ENCODE measurements around the gene DOK1. TPM values are rescaled to one million over a fixed set of nuclear protein-coding genes. Genes with fewer than 3 reads are reported as not detected.
A peak's percentile ranks its signal among the peaks of the same experiment; 100 is the strongest.

DOK1 gene
- total RNA-seq, 1 donor from 2014 or later, result 19.3 TPM

- Mint-ChIP-seq H3K4me3 (ENCODE audit: unreplicated experiment) (no peak overlapping the region), H3K27me3 (ENCODE audit: low read depth, unreplicated experiment) (peaks cover 68% of the 10 kb centered on the region), H3K36me3 (ENCODE audit: low read depth, unreplicated experiment) (no peaks in the 10 kb centered on the region), H3K4me1 (ENCODE audit: low read depth, unreplicated experiment) (peaks cover 3% of the 10 kb centered on the region), H3K27ac (ENCODE audit: unreplicated experiment) (peak overlapping the region; percentile 66), H3K9me3 (ENCODE audit: unreplicated experiment) (peaks cover 8% of the 10 kb centered on the region)
- FAIRE-seq, result no peak
- H3K9ac ChIP-seq (ENCODE audit: low read length), result no peak overlapping the region
- H3K79me2 ChIP-seq (ENCODE audit: insufficient read depth, low read length), result no peaks in the 10 kb centered on the region
- TF ChIP-seq EZH2 (IDR thresholded peaks at IDR 0.05; ENCODE audit: insufficient read depth, low read length) (no peak), CTCF (IDR thresholded peaks at IDR 0.05; ENCODE audit: insufficient read depth, low read depth, low read length) (no peak)
- H2AFZ ChIP-seq (ENCODE audit: low read depth, low read length), result no peak overlapping the region
- no peak for DNase-seq (ENCODE audit: low read depth)
- no peak overlapping the region for H3K4me2 ChIP-seq (ENCODE audit: low read length)
- peaks cover 15% of the 10 kb centered on the region for H3K4me1 ChIP-seq (ENCODE audit: insufficient read depth, low read length)
- H4K20me1 ChIP-seq (ENCODE audit: insufficient read depth, low read length), result peaks cover 6% of the 10 kb centered on the region
- no peak overlapping the region for H3K4me3 ChIP-seq (ENCODE audit: insufficient read depth, low read depth, low read length)
- no peaks in the 10 kb centered on the region for H3K36me3 ChIP-seq (ENCODE audit: insufficient read depth, low read length)
- H3K27ac ChIP-seq (ENCODE audit: low read depth, low read length), result no peak overlapping the region
- peaks cover 73% of the 10 kb centered on the region for H3K27me3 ChIP-seq (ENCODE audit: insufficient read depth, low read length)
- no peaks in the 10 kb centered on the region for H3K9me3 ChIP-seq (ENCODE audit: insufficient read depth, low read depth, low read length)
Observed at GRCh38 chr2:74512744-74513604, 41.5 kb upstream of the DOK1 start.

- Histone ChIP-seq H3K79me2 (ENCODE audit: insufficient read depth, low read length) (no peaks in the 10 kb centered on the region), H3K36me3 (ENCODE audit: insufficient read depth, low read length) (no peaks in the 10 kb centered on the region), H2AFZ (ENCODE audit: low read depth, low read length) (no peak overlapping the region), H3K27me3 (ENCODE audit: insufficient read depth, low read length) (peaks cover 81% of the 10 kb centered on the region), H3K9ac (ENCODE audit: low read length) (no peak overlapping the region), H4K20me1 (ENCODE audit: insufficient read depth, low read length) (peaks cover 6% of the 10 kb centered on the region), H3K9me3 (ENCODE audit: insufficient read depth, low read depth, low read length) (no peaks in the 10 kb centered on the region), H3K4me2 (ENCODE audit: low read length) (no peak overlapping the region), H3K27ac (ENCODE audit: low read depth, low read length) (no peak overlapping the region), H3K4me1 (ENCODE audit: insufficient read depth, low read length) (peaks cover 11% of the 10 kb centered on the region), H3K4me3 (ENCODE audit: insufficient read depth, low read depth, low read length) (no peak overlapping the region)
- peaks cover 71% of the 10 kb centered on the region for H3K27me3 Mint-ChIP-seq (ENCODE audit: low read depth, unreplicated experiment)
- no peaks in the 10 kb centered on the region for H3K4me1 Mint-ChIP-seq (ENCODE audit: low read depth, unreplicated experiment)
- no peak for FAIRE-seq
- DNase-seq (ENCODE audit: low read depth), result no peak
- peak; percentile 78 for TF ChIP-seq EZH2 (IDR thresholded peaks at IDR 0.05; ENCODE audit: insufficient read depth, low read length)
- TF ChIP-seq CTCF (IDR thresholded peaks at IDR 0.05; ENCODE audit: insufficient read depth, low read depth, low read length), result no peak
- peaks cover 8% of the 10 kb centered on the region for H3K9me3 Mint-ChIP-seq (ENCODE audit: unreplicated experiment)
- H3K4me3 Mint-ChIP-seq (ENCODE audit: unreplicated experiment), result no peak overlapping the region
- H3K27ac Mint-ChIP-seq (ENCODE audit: unreplicated experiment), result no peak overlapping the region
- H3K36me3 Mint-ChIP-seq (ENCODE audit: low read depth, unreplicated experiment), result no peaks in the 10 kb centered on the region
Observed at GRCh38 chr2:74513605-74514367, 40.7 kb upstream of the DOK1 start.
